ENCODE results near the gene EIF4E2.

The EIF4E2 gene

DNA sequence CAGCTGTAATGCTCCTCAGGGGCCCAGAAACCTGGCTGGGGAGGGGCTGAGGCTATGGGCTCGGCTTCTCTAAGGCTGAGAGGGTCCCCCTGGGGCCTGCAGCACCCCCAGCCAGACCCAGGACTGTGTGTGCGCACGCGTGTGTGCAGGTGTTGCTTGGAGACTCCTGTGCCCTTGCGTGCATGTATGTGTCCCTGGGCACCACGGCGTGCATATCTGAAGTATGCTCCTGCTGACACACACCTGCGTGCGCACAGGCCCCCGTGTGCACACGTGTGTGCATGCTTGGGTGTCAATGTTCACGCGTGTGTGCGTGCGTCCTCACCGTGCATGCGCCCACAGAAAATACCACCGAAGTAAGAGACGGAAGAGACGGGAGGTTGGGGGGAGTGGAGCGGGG lies 48.0 kb upstream of the EIF4E2 start (continued):
- TF ChIP-seq, protein P1, sequence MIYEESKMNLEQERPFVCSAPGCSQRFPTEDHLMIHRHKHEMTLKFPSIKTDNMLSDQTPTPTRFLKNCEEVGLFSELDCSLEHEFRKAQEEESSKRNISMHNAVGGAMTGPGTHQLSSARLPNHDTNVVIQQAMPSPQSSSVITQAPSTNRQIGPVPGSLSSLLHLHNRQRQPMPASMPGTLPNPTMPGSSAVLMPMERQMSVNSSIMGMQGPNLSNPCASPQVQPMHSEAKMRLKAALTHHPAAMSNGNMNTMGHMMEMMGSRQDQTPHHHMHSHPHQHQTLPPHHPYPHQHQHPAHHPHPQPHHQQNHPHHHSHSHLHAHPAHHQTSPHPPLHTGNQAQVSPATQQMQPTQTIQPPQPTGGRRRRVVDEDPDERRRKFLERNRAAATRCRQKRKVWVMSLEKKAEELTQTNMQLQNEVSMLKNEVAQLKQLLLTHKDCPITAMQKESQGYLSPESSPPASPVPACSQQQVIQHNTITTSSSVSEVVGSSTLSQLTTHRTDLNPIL (CRISPR knock-in tag; IDR thresholded peaks at IDR 0.05; ENCODE audit: low read depth): no peak

DNA sequence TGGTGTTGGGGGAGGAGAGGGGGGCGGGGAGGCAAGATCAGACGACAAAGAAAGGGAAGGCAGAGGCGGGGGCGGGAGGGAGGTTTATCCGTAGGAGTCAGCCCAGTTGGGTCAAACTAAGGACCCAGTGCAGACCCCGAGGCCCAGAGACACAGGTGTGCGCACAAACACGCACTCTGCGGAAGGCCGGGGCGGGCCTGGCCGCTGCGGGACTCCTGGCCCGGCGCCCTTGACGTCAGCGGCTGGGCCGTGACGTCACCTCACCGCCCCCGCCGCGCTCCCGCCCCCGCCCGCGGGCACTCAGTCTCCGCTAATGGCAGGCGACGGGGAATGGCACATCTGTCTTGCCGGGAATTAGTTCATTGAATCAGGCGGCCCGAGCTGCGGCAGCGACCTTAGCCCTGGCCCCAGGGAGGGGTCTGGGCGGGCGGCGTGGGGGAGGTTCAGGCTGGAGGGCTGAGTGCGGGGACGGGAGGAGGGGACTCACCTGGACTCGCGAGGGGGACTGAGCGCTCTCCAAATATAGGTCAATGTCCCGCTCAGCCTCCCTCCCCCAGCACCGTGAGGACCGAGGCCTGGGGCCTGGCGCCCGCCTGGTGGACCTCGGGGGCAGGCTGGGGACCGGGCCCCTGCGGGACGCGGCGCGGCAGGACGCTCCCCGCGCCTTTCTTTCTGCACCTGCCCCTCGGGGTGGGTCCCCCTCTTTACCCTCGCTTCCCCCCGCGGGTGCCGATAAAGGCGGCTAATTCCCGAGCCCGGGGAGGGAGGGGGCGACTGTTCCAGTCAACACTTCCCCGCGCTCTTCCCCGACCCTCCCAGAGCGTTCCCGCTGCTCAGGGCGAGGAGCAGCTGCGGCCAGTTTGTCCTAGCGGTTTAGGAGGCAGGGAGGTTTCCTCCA lies 47.3 kb upstream of the EIF4E2 start:
- no peak for TF ChIP-seq ZC3H10 (CRISPR knock-in tag; IDR thresholded peaks at IDR 0.05)
- TF ChIP-seq, protein P2, sequence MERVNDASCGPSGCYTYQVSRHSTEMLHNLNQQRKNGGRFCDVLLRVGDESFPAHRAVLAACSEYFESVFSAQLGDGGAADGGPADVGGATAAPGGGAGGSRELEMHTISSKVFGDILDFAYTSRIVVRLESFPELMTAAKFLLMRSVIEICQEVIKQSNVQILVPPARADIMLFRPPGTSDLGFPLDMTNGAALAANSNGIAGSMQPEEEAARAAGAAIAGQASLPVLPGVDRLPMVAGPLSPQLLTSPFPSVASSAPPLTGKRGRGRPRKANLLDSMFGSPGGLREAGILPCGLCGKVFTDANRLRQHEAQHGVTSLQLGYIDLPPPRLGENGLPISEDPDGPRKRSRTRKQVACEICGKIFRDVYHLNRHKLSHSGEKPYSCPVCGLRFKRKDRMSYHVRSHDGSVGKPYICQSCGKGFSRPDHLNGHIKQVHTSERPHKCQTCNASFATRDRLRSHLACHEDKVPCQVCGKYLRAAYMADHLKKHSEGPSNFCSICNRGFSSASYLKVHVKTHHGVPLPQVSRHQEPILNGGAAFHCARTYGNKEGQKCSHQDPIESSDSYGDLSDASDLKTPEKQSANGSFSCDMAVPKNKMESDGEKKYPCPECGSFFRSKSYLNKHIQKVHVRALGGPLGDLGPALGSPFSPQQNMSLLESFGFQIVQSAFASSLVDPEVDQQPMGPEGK (CRISPR knock-in tag; IDR thresholded peaks at IDR 0.05; ENCODE audit: borderline replicate concordance): no peak
- no peak for TF ChIP-seq SNAI2 (CRISPR knock-in tag; IDR thresholded peaks at IDR 0.05)
- TF ChIP-seq GLIS3 (CRISPR knock-in tag; IDR thresholded peaks at IDR 0.05): no peak
- TF ChIP-seq ZNF70 (CRISPR knock-in tag; IDR thresholded peaks at IDR 0.05): no peak
- TF ChIP-seq BACH2 (CRISPR knock-in tag; IDR thresholded peaks at IDR 0.05; ENCODE audit: borderline replicate concordance): no peak
- TF ChIP-seq TCF4 (CRISPR knock-in tag; IDR thresholded peaks at IDR 0.05; ENCODE audit: borderline replicate concordance): no peak
- no peak for TF ChIP-seq RARB (CRISPR knock-in tag; IDR thresholded peaks at IDR 0.05)
- TF ChIP-seq OSR1 (CRISPR knock-in tag; IDR thresholded peaks at IDR 0.05): no peak
- TF ChIP-seq ESRRG (CRISPR knock-in tag; IDR thresholded peaks at IDR 0.05): no peak
- TF ChIP-seq ARNTL (CRISPR knock-in tag; IDR thresholded peaks at IDR 0.05; ENCODE audit: borderline replicate concordance, low read depth): no peak
- TF ChIP-seq ZFP30 (CRISPR knock-in tag; IDR thresholded peaks at IDR 0.05): no peak
- no peak for TF ChIP-seq PPARA (CRISPR knock-in tag; IDR thresholded peaks at IDR 0.05; ENCODE audit: borderline replicate concordance)
- TF ChIP-seq ISL1 (CRISPR knock-in tag; IDR thresholded peaks at IDR 0.05): no peak
- TF ChIP-seq ZNF565 (CRISPR knock-in tag; conservative IDR thresholded peaks at IDR 0.05; ENCODE audit: low read depth): no peak
- no peak for TF ChIP-seq TOX (CRISPR knock-in tag; IDR thresholded peaks at IDR 0.05; ENCODE audit: borderline replicate concordance)
- TF ChIP-seq, protein P3, sequence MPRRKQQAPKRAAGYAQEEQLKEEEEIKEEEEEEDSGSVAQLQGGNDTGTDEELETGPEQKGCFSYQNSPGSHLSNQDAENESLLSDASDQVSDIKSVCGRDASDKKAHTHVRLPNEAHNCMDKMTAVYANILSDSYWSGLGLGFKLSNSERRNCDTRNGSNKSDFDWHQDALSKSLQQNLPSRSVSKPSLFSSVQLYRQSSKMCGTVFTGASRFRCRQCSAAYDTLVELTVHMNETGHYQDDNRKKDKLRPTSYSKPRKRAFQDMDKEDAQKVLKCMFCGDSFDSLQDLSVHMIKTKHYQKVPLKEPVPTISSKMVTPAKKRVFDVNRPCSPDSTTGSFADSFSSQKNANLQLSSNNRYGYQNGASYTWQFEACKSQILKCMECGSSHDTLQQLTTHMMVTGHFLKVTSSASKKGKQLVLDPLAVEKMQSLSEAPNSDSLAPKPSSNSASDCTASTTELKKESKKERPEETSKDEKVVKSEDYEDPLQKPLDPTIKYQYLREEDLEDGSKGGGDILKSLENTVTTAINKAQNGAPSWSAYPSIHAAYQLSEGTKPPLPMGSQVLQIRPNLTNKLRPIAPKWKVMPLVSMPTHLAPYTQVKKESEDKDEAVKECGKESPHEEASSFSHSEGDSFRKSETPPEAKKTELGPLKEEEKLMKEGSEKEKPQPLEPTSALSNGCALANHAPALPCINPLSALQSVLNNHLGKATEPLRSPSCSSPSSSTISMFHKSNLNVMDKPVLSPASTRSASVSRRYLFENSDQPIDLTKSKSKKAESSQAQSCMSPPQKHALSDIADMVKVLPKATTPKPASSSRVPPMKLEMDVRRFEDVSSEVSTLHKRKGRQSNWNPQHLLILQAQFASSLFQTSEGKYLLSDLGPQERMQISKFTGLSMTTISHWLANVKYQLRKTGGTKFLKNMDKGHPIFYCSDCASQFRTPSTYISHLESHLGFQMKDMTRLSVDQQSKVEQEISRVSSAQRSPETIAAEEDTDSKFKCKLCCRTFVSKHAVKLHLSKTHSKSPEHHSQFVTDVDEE (CRISPR knock-in tag; IDR thresholded peaks at IDR 0.05): no peak; the same call in 1 of the 2 replicates
- TF ChIP-seq, protein P4, sequence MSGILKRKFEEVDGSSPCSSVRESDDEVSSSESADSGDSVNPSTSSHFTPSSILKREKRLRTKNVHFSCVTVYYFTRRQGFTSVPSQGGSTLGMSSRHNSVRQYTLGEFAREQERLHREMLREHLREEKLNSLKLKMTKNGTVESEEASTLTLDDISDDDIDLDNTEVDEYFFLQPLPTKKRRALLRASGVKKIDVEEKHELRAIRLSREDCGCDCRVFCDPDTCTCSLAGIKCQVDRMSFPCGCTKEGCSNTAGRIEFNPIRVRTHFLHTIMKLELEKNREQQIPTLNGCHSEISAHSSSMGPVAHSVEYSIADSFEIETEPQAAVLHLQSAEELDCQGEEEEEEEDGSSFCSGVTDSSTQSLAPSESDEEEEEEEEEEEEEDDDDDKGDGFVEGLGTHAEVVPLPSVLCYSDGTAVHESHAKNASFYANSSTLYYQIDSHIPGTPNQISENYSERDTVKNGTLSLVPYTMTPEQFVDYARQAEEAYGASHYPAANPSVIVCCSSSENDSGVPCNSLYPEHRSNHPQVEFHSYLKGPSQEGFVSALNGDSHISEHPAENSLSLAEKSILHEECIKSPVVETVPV (CRISPR knock-in tag; IDR thresholded peaks at IDR 0.05): no peak
- peak; percentile 41 for ATAC-seq

DNA sequence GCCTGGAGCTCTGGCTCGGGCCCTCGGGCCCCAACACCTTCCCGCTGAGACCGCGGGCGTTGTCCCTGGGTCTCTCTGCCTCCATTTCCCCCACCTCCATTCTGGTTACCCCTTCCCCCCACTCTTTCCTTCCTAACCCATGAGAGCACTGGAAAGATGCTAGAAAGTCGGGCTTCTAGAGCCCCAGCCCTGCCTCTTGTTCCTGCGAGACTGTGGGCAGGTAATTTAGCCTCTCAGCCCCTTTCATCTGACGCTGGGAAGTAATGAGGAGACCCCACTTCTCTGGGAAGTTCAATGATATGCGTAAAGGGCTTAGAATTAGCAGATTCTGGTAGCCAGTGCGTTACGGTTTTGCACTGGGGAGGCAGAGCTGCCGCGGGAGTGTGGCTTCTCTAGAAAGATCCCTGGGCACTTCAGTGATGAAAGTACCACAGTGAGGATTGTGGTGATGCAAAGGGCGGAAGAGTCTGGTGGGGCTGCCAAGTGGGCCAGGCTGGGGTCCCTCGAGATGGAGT lies 46.6 kb upstream of the EIF4E2 start:
- no peak for ATAC-seq
- TF ChIP-seq, protein P1 (CRISPR knock-in tag; IDR thresholded peaks at IDR 0.05; ENCODE audit: low read depth): no peak
- no peak for TF ChIP-seq TOX (CRISPR knock-in tag; IDR thresholded peaks at IDR 0.05; ENCODE audit: borderline replicate concordance)
- no peak for TF ChIP-seq ZC3H10 (CRISPR knock-in tag; IDR thresholded peaks at IDR 0.05)
- TF ChIP-seq ZNF8 (CRISPR knock-in tag; IDR thresholded peaks at IDR 0.05): no peak
- TF ChIP-seq, protein P3 (CRISPR knock-in tag; IDR thresholded peaks at IDR 0.05): no peak
- TF ChIP-seq OSR1 (CRISPR knock-in tag; IDR thresholded peaks at IDR 0.05): no peak
- TF ChIP-seq, protein P2 (CRISPR knock-in tag; IDR thresholded peaks at IDR 0.05; ENCODE audit: borderline replicate concordance): no peak
- TF ChIP-seq, protein P5, sequence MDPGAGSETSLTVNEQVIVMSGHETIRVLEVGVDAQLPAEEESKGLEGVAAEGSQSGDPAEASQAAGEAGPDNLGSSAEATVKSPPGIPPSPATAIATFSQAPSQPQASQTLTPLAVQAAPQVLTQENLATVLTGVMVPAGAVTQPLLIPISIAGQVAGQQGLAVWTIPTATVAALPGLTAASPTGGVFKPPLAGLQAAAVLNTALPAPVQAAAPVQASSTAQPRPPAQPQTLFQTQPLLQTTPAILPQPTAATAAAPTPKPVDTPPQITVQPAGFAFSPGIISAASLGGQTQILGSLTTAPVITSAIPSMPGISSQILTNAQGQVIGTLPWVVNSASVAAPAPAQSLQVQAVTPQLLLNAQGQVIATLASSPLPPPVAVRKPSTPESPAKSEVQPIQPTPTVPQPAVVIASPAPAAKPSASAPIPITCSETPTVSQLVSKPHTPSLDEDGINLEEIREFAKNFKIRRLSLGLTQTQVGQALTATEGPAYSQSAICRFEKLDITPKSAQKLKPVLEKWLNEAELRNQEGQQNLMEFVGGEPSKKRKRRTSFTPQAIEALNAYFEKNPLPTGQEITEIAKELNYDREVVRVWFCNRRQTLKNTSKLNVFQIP (CRISPR knock-in tag; IDR thresholded peaks at IDR 0.05; ENCODE audit: borderline replicate concordance, low read depth): no peak
